Renal pelvis (tissue), 4 donors: Measurements from ENCODE around the gene POLA1. TPM values are rescaled to one million over a fixed set of nuclear protein-coding genes. Genes with fewer than 3 reads are reported as not detected.

Experiments used
- DNase-seq: peaks from one replicate; pipeline ENCODE4 v3.0.0-alpha.2; 2013
- polyA plus RNA-seq, 3 donors: library from polyadenylated mRNA; unstranded; fragments of 120-200 nt; gene quantifications; one replicate each; pipeline ENCODE4 v1.2.1, GENCODE V29; 2013; ENCODE audit not compliant: insufficient read length in 3 of 3

The POLA1 gene
- polyA plus RNA-seq, 3 donors: 15.8 to 17.9 (median 17.7) TPM

- no peak for DNase-seq
Measured at GRCh38 chrX:24981030-24981429, 287.3 kb downstream of the POLA1 start.

- no peak for DNase-seq
Measured at GRCh38 chrX:24982306-24982965, 288.7 kb downstream of the POLA1 start.

- DNase-seq: no peak
Measured at GRCh38 chrX:24983931-24984330, 290.2 kb downstream of the POLA1 start.

- DNase-seq: no peak
Measured at GRCh38 chrX:24985120-24985519, 291.4 kb downstream of the POLA1 start.

- DNase-seq: no peak
Measured at GRCh38 chrX:24987731-24988130, 294.0 kb downstream of the POLA1 start.

GRCh38 chrX:24988314-24988713, 294.6 kb downstream of the POLA1 start:
- DNase-seq: no peak

GRCh38 chrX:24990535-24990934, 296.8 kb downstream of the POLA1 start:
- no peak for DNase-seq

GRCh38 chrX:24993879-24994278, 300.2 kb downstream of the POLA1 start:
- no peak for DNase-seq

GRCh38 chrX:24996096-24996709, 302.5 kb downstream of the POLA1 start:
- DNase-seq: no peak

- no peak for DNase-seq
Measured at GRCh38 chrX:24999511-24999910, 305.8 kb downstream of the POLA1 start.

GRCh38 chrX:25001808-25002660, 308.3 kb downstream of the POLA1 start:
- DNase-seq: no peak

- no peak for DNase-seq
Measured at GRCh38 chrX:25002661-25003020, 308.9 kb downstream of the POLA1 start.

- DNase-seq: no peak
Measured at GRCh38 chrX:25003066-25003849, 309.5 kb downstream of the POLA1 start.

- no peak for DNase-seq
Measured at GRCh38 chrX:25004040-25004439, 310.3 kb downstream of the POLA1 start.

GRCh38 chrX:25004485-25005032, 310.8 kb downstream of the POLA1 start:
- no peak for DNase-seq

- DNase-seq: no peak
Measured at GRCh38 chrX:25005034-25005381, 311.3 kb downstream of the POLA1 start.

- no peak for DNase-seq
Measured at GRCh38 chrX:25005382-25006185, 311.9 kb downstream of the POLA1 start.

GRCh38 chrX:25006586-25007058, 312.9 kb downstream of the POLA1 start:
- DNase-seq: no peak

- DNase-seq: no peak
Measured at GRCh38 chrX:25007059-25008053, 313.6 kb downstream of the POLA1 start.

- DNase-seq: no peak
Measured at GRCh38 chrX:25009407-25009806, 315.7 kb downstream of the POLA1 start.
